Fibroblast of skin of scalp (primary cell): ENCODE measurements around the gene EXD3.

Experiments
- DNase-seq: peaks from one replicate; pipeline ENCODE4 v3.0.0-alpha.2; 2013

EXD3 gene

GRCh38 chr9:137303893-137304382, 119.0 kb downstream of the EXD3 start:
- no peak for DNase-seq

DNA sequence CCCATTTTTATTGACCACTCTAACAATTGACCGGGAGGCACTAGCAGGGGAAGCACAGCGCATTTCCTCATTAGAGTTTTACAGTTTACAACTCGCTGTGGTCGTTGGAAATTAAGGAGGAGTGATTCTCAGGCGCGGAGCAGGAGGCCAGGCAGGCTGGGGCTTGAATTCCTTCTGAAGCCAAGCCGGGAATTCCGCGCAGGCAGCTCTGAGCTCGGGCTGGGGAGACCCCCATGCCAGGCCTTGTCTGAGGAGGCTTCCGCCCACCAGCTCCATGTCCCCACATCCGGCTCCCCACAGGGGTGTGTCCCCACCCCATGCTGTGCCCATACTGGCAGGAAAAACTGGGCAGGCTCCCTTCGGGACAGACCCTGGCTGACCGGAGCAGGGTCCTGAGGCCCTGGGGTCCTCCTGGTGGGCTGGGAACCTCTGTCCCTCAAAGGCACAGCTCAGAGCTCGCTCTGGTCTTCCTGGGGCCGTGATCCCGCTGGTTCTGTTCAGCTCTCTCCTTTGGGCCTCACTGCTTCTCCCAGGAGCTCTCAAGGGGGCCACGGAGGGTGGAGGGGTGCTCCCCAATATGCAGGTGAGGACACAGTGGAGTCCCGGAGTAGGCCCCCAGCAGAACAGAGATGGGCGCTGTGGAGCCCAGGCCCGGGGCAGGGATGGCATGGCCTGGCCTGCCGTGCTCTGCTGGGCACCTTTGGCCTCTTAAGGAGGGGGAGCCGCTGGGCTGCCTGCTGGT, 119.6 kb downstream of the EXD3 start:
- no peak for DNase-seq

DNA sequence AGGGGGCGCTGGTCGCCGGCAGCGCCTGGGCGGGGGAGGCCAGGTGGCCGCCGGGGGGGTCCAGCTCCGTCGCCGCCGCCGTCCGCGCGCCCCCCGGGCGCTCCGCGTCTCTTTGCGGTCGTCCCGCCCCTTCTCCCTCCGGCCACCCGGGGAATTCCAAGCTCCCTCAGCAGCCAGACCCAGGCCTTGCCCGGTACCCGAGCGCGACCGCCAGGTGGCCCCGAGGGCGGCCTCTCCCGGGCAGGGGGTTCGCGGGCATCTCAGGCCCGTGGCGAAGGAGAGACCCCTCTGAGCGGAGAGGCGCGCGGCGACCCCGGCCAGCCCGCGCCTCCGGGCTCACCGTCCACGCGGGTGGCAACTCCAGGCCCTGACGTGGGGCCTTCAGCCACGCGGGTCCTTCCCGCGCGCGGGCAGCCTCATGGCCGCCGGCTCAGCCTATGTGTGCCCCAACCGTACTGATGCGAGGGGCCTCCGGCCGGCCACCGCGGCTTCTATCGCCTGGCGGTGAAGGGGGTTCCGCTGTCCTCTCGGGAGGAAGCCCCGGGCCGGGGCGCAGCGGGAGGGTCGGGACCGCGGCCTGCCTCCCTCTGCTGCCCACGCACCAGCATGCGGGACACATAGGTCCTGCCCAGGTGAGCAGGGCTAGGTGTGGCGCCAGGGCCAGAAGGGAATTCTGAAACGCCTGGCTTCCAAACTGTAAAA, 120.4 kb downstream of the EXD3 start:
- DNase-seq, result no peak

DNA sequence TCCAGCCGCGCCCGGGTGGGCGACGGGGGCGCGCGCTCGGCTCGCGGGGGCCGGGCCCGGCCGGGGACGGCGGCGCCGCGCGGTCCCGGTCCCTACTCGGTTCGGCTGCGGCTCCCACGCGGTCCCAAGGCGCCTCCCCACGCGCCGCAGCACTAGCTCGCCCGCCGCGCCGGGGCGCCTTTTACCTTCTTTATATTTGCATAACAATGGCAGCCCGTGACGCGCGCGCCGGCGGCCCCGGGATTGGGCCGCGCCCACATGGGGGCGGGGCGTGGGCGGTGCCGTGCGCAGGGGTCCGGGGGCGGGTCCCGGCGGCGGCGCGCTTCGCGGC, 120.9 kb downstream of the EXD3 start, which contains the start of gene NRARP:
NRARP (minus strand) TSS at position 154 of the 331 bp plus-strand sequence. CDS start 343 bp downstream, outside the sequence.
- peak; percentile 73 for DNase-seq

- DNase-seq, result no peak
These were observed 121.6 kb downstream of the EXD3 start for GRCh38 chr9:137301081-137301947.

DNA sequence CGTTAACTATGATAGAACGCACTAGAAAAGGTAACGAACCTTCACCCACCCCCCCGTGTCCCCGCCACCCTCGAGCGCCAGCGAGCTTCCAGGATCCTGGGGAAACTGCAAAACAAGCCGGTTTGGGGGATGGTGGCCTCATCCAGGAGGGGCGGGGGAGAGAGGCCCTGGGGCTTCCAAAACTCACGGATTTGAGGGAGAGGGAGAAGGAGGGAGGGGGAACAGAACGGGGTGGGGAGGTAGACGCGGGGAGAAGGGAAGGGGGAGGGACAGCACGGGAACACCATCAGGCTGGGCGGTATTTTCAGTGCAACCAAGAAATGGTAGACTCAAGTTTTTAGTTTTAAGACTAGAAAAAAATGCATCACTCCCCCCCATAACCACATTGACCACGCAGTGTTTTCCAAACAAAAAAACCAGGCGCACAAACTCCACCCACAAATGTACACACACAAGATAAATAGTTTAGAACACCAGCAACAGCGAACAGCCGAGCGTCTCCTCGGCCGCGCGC, 122.3 kb downstream of the EXD3 start:
- no peak for DNase-seq

GRCh38 chr9:137299938-137300337, 123.0 kb downstream of the EXD3 start:
- no peak for DNase-seq

- no peak for DNase-seq
These were observed 123.8 kb downstream of the EXD3 start for GRCh38 chr9:137299203-137299565.

DNA sequence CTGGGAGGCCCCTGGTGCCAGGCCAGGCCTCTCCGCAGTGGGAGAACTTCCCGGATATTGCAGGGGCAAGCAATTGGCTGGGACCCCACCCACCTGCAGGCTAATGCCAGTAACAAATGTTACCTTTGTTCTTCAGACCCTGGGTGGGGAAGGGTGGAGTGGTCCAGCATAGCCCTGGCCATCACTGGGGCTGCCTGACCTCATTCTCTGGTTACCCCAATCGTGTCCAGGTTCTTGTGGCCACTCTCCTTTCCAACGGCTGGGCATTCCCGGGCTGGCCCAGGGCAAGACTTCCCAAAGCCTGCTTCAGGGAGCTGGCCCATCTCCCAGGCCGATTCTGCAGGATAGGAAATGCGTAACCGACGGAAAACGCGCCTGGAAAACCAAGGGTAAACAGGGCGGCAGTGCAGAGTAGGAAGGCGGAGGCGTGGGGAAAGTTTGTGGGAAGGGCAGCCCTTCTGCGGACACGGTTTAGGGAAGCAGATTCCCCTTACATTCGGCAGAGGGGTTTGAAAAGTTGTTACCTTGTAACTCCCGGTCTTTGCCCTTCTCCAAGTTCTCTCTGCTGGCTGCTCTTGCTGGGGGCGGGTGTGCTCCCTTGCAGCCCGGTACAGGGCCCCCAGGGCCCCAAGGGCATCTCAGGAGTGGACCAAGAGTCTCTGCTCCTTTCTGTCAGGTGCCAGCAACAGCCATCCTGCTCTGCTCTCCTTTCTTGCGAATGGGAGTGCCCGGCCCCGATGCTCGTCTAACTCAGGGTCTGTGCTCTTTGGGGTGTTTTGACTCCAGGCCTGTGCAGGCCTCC, 124.4 kb downstream of the EXD3 start:
- DNase-seq, result no peak

DNA sequence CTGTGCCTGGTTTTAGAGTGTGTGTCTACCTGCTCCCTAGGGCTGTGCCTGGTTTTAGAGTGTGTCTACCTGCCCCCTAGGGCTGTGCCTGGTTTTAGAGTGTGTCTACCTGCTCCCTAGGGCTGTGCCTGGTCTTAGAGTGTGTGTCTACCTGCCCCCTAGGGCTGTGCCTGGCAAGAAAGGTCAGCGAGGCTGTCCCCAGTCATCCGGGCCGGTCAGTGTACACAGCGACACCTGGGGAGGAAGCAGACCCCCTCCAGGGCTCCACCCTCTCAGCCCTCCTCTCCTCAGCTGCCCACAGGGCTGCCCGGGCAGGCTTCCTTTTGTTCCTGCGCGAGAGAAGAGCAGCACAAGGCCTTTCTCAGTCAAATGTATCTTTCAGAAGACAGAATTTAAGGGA, 125.0 kb downstream of the EXD3 start:
- DNase-seq, result no peak

- no peak for DNase-seq
These were observed 126.0 kb downstream of the EXD3 start for GRCh38 chr9:137296670-137297664.

DNA sequence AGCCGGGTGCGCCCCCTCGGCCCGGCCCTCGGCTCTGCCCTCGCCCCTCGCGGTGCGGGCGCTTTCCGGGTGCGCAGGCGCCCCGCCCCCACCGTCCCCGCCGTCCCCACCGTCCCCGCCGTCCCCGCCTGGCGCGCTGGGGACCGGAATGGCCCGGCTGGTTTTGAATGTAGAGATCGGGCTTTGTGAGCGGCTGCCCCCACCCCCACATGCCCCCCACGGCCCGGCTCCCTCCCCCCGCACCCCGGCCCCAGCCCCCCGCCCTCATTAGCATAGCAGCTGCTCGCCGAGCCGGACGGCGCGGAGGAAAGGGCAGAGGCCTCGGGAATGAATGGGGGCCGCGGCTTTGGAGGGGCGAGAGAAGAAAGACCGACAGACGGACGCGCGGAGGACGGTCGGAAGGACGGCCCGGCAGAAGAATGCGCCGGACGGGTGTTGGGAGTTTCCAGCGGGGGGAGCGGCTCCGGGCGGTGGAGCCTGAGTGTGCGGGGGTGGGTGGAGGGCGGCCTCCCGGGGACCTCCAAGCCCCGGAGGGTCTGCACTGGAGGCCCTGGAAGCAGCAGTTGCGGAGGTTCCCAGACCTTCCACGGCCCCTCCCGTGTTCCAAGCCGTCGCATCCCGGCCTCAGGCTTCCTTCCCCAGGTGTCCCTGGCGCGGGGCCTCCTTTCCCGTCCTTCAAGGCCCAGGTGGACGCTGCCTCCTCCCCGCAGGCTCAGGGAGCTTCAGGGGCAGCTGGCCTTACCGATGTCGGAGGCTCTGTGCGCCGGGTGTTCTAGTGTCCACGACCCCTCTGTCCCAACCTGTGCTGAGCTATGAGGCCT, 126.9 kb downstream of the EXD3 start:
- no peak for DNase-seq

- no peak for DNase-seq
These were observed 127.6 kb downstream of the EXD3 start for GRCh38 chr9:137295238-137295811.

DNA sequence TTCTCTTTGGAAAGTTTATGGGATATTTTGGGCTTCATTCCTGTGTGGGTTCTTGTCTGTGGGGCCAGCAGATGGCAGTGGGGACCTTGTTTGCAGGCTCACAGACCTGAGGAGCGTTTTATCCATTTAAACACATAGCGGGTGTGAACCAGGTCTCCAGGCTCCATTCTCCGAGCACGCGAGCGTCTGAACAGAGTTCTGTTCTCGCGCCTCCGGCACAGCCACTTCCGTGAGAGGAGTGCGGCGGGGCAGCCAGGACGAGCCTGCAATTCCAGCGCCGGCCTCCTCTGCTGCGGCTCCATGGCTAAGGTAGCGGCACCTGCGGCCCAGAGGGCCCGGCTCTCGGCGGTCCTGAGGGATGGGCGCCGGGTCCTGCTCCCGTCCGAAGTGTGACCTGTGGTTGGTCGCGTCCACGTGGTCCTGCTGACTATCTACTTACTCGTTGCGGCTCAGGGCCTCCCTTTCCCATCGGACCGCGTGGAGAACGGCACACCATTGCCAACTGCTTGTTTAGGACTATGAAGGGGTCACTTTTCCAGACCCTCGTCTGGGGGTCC, 128.2 kb downstream of the EXD3 start:
- DNase-seq, result peak; percentile 29

DNA sequence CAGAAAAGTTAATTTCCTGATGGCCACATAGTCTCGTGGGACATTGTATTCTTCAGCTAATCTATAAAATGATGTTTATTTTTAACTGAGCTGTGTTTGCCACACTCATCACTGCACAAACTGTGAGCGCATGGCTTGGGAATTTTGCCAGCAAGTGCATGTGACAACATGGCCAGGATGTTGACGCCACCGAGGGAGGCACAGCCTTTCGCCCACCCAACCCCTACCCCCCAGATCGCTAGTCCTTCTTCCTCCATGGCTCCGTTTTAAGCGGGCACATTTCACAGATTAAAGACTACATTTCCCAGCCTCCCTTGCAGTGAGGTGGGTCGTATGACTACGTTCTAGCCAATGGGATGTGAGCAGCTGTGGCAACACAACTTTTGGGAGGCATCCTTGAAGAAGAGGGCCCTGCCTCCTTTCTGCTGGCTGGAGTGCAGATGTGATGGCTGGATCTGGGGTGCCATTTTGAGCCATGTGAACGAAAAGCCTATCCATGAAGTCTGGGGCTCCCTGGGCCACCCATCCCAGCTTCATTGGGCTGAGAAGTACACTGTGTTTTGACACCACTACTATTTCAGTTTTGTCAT, 128.8 kb downstream of the EXD3 start:
- peak; percentile 38 for DNase-seq

GRCh38 chr9:137293482-137294090, 129.4 kb downstream of the EXD3 start:
- no peak for DNase-seq

- no peak for DNase-seq
These were observed 129.9 kb downstream of the EXD3 start for GRCh38 chr9:137293094-137293481.

GRCh38 chr9:137286975-137287383, 136.0 kb downstream of the EXD3 start:
- DNase-seq, result no peak
